AG04450 (cell line): Measurements from ENCODE around the gene AUTS2. TPM values are rescaled to one million over a fixed set of nuclear protein-coding genes. Genes with fewer than 3 reads are reported as not detected.

Experiments used
- CTCF ChIA-PET: fragments of 300-600, 350-600 bp; formaldehyde crosslinking; extraction: SDS; loops from one replicate; lab custom pipeline; 2022; ENCODE audit warnings: antibody characterized with exemption, inconsistent platforms; lab: Charles Lee
- POLR2A ChIA-PET: fragments of 350-600 bp; formaldehyde crosslinking; extraction: SDS; loops from one replicate; lab custom pipeline; 2021; ENCODE audit warnings: antibody characterized with exemption, inconsistent platforms; lab: Yijun Ruan, JAX
- DNase-seq: peaks from one replicate; pipeline ENCODE4 v3.0.0-alpha.2; 2011; ENCODE audit warnings: low read depth, low spot score
- H3K27ac ChIP-seq: one replicate; pipeline ENCODE4 v1.5.1; 2012; ENCODE audit warnings: low read depth, low read length, control low read depth
- H3K27me3 ChIP-seq: one replicate; pipeline ENCODE4 v1.6.0; 2012; ENCODE audit warnings: low read length; ENCODE audit not compliant: control insufficient read depth, insufficient read depth
- H3K4me3 ChIP-seq: 2 replicates; pipeline ENCODE4 v1.5.1; 2011; ENCODE audit warnings: mild to moderate bottlenecking, low read depth, low read length, control low read depth
- H3K9me3 ChIP-seq: 2 replicates; pipeline ENCODE4 v1.5.1; 2012; ENCODE audit warnings: low read length; ENCODE audit not compliant: control insufficient read depth, insufficient read depth
- polyA plus RNA-seq: library from polyadenylated mRNA; depleted of rRNA; stranded (reverse); fragments of >200 nt; gene quantifications from 2 replicates; pipeline ENCODE4 v1.2.3, GENCODE V29; 2011
- TF ChIP-seq, protein P1 (sequence below): IDR thresholded peaks from 2 replicates; pipeline ENCODE4 v1.5.1; 2011; ENCODE audit warnings: low read depth, low read length, control low read depth, inconsistent platforms

The AUTS2 gene
- polyA plus RNA-seq, 1 experiment, result 1.5 TPM

DNA sequence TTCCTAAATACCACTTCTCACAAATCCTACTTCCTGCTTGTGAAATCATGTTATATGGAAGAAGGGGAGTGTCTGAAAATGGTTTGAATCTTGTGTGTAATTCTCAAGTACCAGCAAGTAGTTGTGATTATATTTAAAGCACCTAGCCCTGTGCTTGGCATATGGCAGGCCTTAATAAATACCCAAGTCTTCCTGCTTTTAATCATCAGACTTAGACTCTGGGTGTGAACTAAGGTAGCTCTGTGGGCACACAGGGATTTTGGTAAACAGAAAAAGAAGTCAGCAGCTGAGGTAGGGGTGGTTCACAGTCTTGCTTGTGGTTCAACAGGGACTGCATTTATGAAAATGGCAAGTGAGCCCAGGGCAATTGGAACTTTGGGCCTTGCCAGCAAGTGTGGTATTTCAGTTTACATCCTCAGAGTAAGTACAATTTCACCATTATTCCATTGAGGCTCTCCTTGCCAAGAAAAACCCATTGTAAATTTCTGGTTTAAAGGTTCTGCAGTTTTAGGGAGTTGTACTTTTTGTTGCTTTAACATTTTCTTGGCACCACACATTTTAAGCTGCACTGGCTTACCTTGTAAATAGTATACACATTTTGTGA is 215.5 kb downstream of the AUTS2 start:
- H3K27me3 ChIP-seq, result no peaks in the 10 kb centered on the region
- TF ChIP-seq, protein P1, sequence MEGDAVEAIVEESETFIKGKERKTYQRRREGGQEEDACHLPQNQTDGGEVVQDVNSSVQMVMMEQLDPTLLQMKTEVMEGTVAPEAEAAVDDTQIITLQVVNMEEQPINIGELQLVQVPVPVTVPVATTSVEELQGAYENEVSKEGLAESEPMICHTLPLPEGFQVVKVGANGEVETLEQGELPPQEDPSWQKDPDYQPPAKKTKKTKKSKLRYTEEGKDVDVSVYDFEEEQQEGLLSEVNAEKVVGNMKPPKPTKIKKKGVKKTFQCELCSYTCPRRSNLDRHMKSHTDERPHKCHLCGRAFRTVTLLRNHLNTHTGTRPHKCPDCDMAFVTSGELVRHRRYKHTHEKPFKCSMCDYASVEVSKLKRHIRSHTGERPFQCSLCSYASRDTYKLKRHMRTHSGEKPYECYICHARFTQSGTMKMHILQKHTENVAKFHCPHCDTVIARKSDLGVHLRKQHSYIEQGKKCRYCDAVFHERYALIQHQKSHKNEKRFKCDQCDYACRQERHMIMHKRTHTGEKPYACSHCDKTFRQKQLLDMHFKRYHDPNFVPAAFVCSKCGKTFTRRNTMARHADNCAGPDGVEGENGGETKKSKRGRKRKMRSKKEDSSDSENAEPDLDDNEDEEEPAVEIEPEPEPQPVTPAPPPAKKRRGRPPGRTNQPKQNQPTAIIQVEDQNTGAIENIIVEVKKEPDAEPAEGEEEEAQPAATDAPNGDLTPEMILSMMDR, result no peak
- no peak for DNase-seq
- CTCF ChIA-PET, result no interaction called here
- POLR2A ChIA-PET, result no interaction called here
- no peak overlapping the region for H3K4me3 ChIP-seq
- H3K9me3 ChIP-seq, result peaks cover 5% of the 10 kb centered on the region; the same call in 1 of the 2 replicates
- no peak overlapping the region for H3K27ac ChIP-seq

DNA sequence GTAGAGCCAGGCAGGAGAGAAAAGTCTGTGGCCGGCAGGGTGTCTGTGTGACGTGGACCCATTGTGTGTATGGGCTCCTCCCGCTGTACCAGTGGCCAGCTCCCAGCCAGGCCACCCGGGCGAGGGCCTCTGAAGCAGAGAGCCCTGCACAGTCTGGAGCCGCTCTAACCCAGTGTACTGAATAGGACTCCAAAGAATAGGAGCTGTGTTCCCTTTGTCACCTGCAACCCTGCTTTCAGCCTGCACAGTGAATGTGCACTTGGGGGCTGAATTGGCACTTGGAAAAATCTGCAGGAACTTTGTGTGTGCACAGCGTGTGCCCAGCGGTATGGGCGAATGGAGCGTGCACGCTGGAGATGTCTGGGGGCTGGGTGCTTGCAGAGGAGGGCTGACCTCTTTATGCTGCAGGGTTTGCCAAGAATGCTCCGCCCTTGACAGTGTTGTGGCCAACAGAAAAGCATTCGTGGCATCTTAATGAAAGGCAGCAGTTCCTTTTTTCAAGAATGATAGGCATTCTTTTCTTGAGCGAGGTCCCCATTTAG is 216.2 kb downstream of the AUTS2 start:
- CTCF ChIA-PET, result no interaction called here
- H3K4me3 ChIP-seq, result no peak overlapping the region

DNA sequence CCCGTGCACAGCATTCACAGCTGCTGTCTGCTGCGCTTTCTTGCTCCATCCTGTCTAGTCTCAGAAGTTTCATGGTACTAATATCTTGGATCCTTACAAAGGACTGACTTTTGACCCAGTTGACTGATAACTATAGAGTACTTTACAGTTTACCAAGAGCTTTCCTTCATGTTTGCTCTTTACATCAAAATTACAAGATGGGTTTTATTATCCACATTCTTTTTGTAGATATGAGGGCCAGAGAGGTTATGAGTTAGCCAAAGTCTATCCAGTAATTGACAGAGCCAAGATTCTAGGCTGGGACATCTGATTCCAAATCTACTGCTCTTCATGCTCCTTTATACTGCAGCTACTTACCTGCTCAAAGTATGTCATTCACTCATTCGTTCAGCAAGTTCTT is 218.2 kb downstream of the AUTS2 start:
- POLR2A ChIA-PET, result no interaction called here
- TF ChIP-seq, protein P1, result no peak
- no peak overlapping the region for H3K27ac ChIP-seq
- H3K27me3 ChIP-seq, result no peaks in the 10 kb centered on the region
- no peak for DNase-seq
- peaks cover 5% of the 10 kb centered on the region; the same call in 1 of the 2 replicates for H3K9me3 ChIP-seq
- CTCF ChIA-PET, result no interaction called here
- H3K4me3 ChIP-seq, result no peak overlapping the region

More for the DNA sequence above, 216.2 kb downstream of the AUTS2 start:
- Histone ChIP-seq H3K27me3 (no peaks in the 10 kb centered on the region), H3K27ac (no peak overlapping the region), H3K9me3 (peaks cover 5% of the 10 kb centered on the region; the same call in 1 of the 2 replicates)
- POLR2A ChIA-PET, result no interaction called here
- DNase-seq, result no peak
- TF ChIP-seq, protein P1, result no peak

DNA sequence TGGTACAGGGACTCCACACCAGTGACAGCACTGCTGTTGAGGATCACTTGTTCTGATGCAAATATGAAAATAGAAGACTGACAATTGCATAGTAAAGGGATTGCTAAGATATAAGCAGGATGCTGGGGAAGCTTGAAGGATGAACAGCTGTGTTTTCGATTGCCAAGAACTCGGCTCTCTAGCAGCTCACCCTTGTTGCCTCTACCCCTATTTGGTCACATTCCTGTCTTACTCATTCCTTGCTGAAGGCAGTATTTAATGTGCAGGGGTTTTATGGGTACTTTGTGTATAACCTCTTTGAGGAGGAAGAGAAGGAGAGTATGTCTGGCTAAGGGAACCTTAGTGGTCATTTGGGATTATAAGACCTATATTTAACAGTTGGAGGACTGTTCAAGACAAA is 218.8 kb downstream of the AUTS2 start:
- H3K27ac ChIP-seq, result no peak overlapping the region
- TF ChIP-seq, protein P1, result no peak
- no peak overlapping the region for H3K4me3 ChIP-seq
- ChIA-PET CTCF (no interaction called here), POLR2A (no interaction called here)
- H3K27me3 ChIP-seq, result no peaks in the 10 kb centered on the region
- DNase-seq, result no peak
- peaks cover 5% of the 10 kb centered on the region; the same call in 1 of the 2 replicates for H3K9me3 ChIP-seq

DNA sequence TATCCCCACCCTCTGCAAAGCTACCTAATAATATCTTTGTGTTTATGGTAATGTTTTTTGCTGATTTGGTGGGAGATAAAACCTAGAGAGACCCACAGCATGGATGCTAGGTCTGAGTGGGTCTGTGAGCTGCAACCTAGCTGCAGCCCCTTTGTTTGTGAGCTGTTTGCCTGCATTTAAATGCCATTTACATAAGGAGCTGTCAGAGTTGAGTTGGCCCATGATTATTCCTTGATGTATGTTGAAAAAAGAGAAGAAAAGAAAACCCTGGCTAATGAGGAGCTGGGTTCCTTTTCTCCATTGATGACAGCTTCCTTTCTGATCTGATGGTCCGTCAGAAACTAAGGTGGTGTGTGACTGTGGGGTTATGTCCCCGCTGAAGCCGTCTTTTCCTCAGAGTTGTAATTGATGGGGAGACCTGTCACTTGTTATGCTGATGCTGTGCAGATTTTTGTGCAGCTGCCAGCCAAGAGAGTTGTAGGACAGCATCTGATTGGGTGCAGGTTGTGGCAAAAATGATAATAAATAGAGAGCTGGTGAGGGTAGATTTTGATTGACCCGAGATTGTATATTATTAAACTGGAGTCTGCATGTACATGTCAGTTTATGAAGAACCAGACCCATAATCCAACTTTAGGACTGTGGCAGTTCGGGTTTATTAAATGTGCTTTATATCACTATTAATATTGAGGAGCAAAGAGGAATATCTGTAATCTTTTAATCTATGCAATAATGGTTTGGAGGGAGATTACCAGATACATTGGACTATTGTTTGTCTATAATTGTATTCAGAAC is 219.8 kb downstream of the AUTS2 start:
- TF ChIP-seq, protein P1, result no peak
- DNase-seq, result no peak
- H3K9me3 ChIP-seq, result peaks cover 5% of the 10 kb centered on the region; the same call in 1 of the 2 replicates
- H3K4me3 ChIP-seq, result no peak overlapping the region
- no peak overlapping the region for H3K27ac ChIP-seq
- no peaks in the 10 kb centered on the region for H3K27me3 ChIP-seq
- POLR2A ChIA-PET, result no interaction called here
- CTCF ChIA-PET, result no interaction called here
